ENCODE measurements around the gene UGT1A1. TPM values are rescaled to one million over a fixed set of nuclear protein-coding genes. Genes with fewer than 3 reads are reported as not detected.

Gene UGT1A1
- total RNA-seq, 3 donors from 2014 or later, result not detected

GRCh38 chr2:233798335-233799086 is 38.4 kb downstream of the UGT1A1 start:
- no peak overlapping the region for H3K4me3 Mint-ChIP-seq
- no peak for ATAC-seq
- no peaks in the 10 kb centered on the region for H3K36me3 Mint-ChIP-seq (ENCODE audit: insufficient read depth)
- DNase-seq, result no peak
- peaks cover 3% of the 10 kb centered on the region for H3K27me3 Mint-ChIP-seq (ENCODE audit: low read depth)
- H3K9me3 Mint-ChIP-seq, result peaks cover 4% of the 10 kb centered on the region
- no peaks in the 10 kb centered on the region for H3K4me1 Mint-ChIP-seq (ENCODE audit: low read depth)

DNA sequence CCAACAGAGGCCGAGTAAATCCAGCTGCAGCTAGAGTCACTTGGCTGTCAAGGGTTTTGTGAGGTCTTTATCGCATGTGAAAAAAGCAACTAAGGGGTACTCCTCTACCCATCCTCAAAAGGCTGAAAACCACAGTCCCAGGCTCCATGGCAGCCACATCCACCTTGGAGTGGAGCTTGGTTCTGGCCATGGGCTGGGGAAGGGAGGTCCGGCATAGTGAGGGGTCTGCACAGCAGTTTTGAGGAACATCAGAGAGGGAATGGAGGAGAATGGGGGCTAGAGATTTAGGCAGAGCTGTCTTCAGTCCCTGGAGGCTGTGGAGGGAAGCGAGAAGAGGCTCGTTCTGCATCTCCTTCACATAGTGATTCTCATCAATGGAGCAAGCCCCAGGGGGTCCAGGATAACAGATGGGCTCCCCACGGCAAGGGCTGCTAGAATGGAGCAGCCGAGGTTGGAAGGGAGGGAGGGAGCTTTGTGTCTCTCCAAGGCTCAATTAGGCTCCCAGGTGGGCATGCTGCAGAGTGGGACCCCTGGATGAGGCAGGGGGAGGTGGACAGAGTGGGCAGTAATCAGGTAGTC is 39.1 kb downstream of the UGT1A1 start:
- Mint-ChIP-seq H3K4me3 (no peak overlapping the region), H3K36me3 (ENCODE audit: insufficient read depth) (no peaks in the 10 kb centered on the region), H3K27me3 (ENCODE audit: low read depth) (peaks cover 6% of the 10 kb centered on the region), H3K4me1 (ENCODE audit: low read depth) (no peaks in the 10 kb centered on the region), H3K9me3 (peaks cover 4% of the 10 kb centered on the region)
- ATAC-seq (no peak), DNase-seq (no peak)

DNA sequence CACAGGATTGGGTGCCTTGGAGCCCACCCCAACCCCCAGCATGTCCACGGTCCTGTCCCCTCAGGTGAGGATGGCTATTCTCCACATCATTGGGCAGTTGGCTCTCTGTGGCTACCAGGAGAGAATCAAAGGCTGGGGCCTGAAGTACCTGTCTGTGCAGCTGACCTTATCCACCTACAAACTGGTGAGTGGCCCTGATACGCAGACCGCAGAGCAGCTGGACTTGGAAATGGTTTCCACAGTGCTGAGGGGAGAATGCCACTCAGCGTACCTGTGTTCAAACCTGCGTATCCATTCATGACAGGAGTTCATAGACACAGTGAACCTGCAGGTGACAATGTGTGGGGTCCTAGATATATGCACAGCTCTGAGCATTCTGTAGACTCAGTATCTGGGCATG is 39.6 kb downstream of the UGT1A1 start:
- H3K4me1 Mint-ChIP-seq (ENCODE audit: low read depth), result no peaks in the 10 kb centered on the region
- H3K27me3 Mint-ChIP-seq (ENCODE audit: low read depth), result peaks cover 10% of the 10 kb centered on the region
- no peak overlapping the region for H3K4me3 Mint-ChIP-seq
- H3K9me3 Mint-ChIP-seq, result peaks cover 4% of the 10 kb centered on the region
- DNase-seq (no peak), ATAC-seq (no peak)
- H3K36me3 Mint-ChIP-seq (ENCODE audit: insufficient read depth), result no peaks in the 10 kb centered on the region

DNA sequence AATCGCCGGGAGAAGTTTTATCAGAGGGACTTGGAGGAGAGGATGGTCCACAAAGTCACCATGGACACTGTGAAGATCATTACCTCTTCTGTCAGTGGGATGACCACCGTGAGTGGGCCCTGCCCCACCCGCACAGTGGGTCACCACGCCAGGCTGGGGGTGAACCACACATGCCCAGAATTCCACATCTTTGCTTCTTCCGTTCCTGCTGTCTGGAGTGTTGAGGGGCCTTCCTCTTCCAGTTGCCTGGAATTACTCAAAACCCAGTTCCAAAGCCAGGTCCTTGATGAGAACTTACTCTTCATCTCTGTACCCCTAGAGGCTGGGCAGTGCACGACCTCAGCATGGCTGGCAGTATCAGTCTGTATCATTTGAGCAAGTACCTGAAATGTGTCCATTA is 40.1 kb downstream of the UGT1A1 start:
- Mint-ChIP-seq H3K4me3 (no peak overlapping the region), H3K36me3 (ENCODE audit: insufficient read depth) (no peaks in the 10 kb centered on the region), H3K9me3 (peaks cover 4% of the 10 kb centered on the region), H3K27me3 (ENCODE audit: low read depth) (peaks cover 10% of the 10 kb centered on the region), H3K4me1 (ENCODE audit: low read depth) (no peaks in the 10 kb centered on the region)
- no peak for DNase-seq
- no peak for ATAC-seq

- H3K4me3 Mint-ChIP-seq, result no peak overlapping the region
- no peaks in the 10 kb centered on the region for H3K4me1 Mint-ChIP-seq (ENCODE audit: low read depth)
- ATAC-seq, result peak; percentile 43 to 51
- DNase-seq, result no peak
- H3K9me3 Mint-ChIP-seq, result peaks cover 4% of the 10 kb centered on the region
- H3K36me3 Mint-ChIP-seq (ENCODE audit: insufficient read depth), result no peaks in the 10 kb centered on the region
- peaks cover 10% of the 10 kb centered on the region for H3K27me3 Mint-ChIP-seq (ENCODE audit: low read depth)
These were observed 41.5 kb downstream of the UGT1A1 start for GRCh38 chr2:233801357-233802131.

GRCh38 chr2:233802132-233802815 is 42.2 kb downstream of the UGT1A1 start:
- H3K4me1 Mint-ChIP-seq (ENCODE audit: low read depth), result no peaks in the 10 kb centered on the region
- peaks cover 10% of the 10 kb centered on the region for H3K27me3 Mint-ChIP-seq (ENCODE audit: low read depth)
- DNase-seq (no peak), ATAC-seq (no peak)
- peaks cover 4% of the 10 kb centered on the region for H3K9me3 Mint-ChIP-seq
- H3K36me3 Mint-ChIP-seq (ENCODE audit: insufficient read depth), result no peaks in the 10 kb centered on the region
- no peak overlapping the region for H3K4me3 Mint-ChIP-seq

DNA sequence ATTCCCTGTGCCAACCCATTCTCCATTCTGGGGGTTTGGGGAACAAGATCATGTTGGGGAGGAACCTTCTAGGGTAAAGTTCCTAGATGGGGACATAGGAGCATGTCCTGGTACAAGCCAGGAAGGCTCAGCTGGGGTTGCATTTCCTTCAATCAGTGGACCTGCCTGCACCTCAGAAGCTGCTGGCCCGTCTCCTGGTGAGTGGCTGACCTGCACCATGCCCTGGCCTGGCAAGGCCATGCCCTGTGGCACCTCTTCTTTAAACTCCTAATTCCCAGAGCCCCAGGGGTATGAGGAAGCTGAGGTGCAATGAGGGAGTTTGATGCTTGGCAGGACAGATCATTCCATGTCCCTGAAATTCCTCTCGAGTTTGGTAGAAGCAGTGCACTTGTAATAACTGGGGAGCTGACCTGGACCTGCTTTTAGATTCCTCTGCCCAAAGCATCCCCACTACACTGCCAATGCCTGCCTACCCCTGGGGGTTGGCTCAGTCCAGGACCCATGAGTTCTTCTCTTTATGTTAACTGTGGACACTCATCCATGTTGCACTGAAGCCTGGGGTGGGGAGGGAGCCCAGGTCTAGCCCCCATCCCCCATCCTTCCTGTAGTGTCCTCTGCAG is 43.3 kb downstream of the UGT1A1 start:
- Mint-ChIP-seq H3K9me3 (peaks cover 4% of the 10 kb centered on the region), H3K27me3 (ENCODE audit: low read depth) (peaks cover 10% of the 10 kb centered on the region), H3K4me3 (no peak overlapping the region), H3K36me3 (ENCODE audit: insufficient read depth) (no peaks in the 10 kb centered on the region), H3K4me1 (ENCODE audit: low read depth) (no peaks in the 10 kb centered on the region)
- no peak for DNase-seq
- ATAC-seq, result no peak

GRCh38 chr2:233803994-233804393 is 43.9 kb downstream of the UGT1A1 start:
- H3K9me3 Mint-ChIP-seq, result peaks cover 4% of the 10 kb centered on the region
- ATAC-seq (no peak), DNase-seq (no peak)
- no peak overlapping the region for H3K4me3 Mint-ChIP-seq
- H3K36me3 Mint-ChIP-seq (ENCODE audit: insufficient read depth), result no peaks in the 10 kb centered on the region
- H3K27me3 Mint-ChIP-seq (ENCODE audit: low read depth), result peaks cover 10% of the 10 kb centered on the region
- no peaks in the 10 kb centered on the region for H3K4me1 Mint-ChIP-seq (ENCODE audit: low read depth)

GRCh38 chr2:233807215-233807865 is 47.3 kb downstream of the UGT1A1 start:
- Mint-ChIP-seq H3K4me3 (no peak overlapping the region), H3K9me3 (no peaks in the 10 kb centered on the region), H3K36me3 (ENCODE audit: insufficient read depth) (no peaks in the 10 kb centered on the region), H3K27me3 (ENCODE audit: low read depth) (peaks cover 20% of the 10 kb centered on the region), H3K4me1 (ENCODE audit: low read depth) (no peaks in the 10 kb centered on the region)
- no peak for DNase-seq
- ATAC-seq, result no peak

DNA sequence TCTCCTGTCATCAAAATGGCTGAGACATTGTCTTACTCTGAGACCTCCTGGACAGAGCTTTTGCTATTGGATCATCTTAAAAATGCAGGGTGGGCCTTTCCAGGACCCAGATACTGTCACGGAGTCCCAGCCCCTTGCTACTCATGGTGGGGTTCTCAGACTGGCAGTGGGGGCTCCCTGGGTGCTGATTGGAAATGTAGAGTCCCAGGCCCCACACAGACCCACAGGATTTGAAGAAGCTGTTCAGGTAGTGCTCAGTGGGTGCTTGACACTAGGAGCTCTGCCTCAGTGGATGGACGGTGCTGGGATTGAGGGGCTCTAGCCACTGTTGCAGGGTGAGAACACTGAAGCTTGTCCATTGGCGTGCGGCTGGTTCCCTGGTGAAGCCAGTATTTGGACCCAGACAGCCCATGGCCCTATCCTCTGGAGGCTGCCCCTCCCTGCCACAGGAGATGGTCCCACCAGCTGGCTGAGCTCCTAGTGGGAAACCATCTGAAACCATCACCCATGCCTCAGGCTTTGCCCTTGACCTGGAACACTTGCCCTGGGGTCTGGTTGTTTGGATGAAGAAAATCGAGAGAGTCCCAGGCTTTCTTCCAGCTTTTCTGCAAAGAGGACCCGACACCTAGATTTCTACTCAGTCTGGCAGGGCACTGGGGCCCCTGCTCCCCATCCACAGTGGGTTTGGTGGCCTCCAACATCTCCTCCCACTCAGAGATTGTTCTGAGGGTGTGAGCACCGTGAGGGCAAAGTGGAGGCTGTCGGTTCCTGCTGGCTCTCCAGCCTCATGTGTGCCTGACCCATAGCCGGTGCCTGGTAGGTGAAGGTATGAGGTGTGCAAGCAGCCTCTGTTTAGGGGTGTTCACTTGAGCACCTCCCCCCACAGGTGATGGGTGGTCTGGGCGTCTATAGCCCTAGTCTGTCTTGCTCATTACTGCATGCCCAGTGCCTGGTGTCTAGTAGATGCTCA is 48.2 kb downstream of the UGT1A1 start:
- H3K4me3 Mint-ChIP-seq, result no peak overlapping the region
- DNase-seq (no peak), ATAC-seq (no peak)
- peaks cover 17% of the 10 kb centered on the region for H3K27me3 Mint-ChIP-seq (ENCODE audit: low read depth)
- no peaks in the 10 kb centered on the region for H3K36me3 Mint-ChIP-seq (ENCODE audit: insufficient read depth)
- no peaks in the 10 kb centered on the region for H3K9me3 Mint-ChIP-seq
- no peaks in the 10 kb centered on the region for H3K4me1 Mint-ChIP-seq (ENCODE audit: low read depth)

DNA sequence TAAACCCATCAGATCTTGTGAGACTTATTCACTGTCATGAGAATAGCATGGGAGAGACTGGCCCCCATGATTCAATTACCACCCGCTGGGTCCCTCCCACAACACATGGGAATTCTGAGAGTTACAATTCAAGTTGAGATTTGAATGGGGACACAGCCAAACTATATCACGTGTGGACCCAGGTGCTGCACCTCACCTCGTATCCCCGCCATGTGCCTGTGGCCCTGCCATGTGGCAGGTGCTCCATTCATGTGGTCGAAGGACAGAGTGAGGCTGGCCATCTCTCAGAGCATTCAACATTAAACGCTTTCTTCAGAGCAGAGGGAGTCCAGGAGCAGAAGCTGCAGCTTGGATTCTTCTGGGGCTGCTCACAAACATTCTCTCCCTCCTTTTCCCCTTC is 50.3 kb downstream of the UGT1A1 start:
- H3K9me3 Mint-ChIP-seq, result no peaks in the 10 kb centered on the region
- H3K27me3 Mint-ChIP-seq (ENCODE audit: low read depth), result peaks cover 12% of the 10 kb centered on the region
- DNase-seq, result no peak
- no peaks in the 10 kb centered on the region for H3K36me3 Mint-ChIP-seq (ENCODE audit: insufficient read depth)
- no peak overlapping the region for H3K4me3 Mint-ChIP-seq
- H3K4me1 Mint-ChIP-seq (ENCODE audit: low read depth), result no peaks in the 10 kb centered on the region
- no peak for ATAC-seq

DNA sequence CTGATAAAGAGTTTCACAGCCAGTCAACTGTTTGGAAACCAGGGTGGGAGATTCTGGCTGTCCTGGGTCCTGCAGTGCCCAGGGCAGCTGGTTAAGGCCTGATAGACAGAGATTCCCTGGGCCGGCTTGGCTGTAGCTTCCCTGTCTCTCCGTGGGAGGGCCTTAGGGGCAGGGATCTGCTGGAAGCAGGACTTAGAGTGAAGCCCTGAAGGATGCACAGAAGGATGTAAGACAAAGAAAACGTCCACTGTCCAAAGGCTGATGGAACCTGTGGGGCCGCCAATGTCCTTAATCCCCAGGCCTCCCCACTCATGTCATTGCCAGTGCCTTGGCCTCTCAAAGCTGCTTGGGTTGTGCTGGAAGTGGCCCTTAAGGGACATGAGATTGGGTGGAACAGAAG is 51.0 kb downstream of the UGT1A1 start:
- DNase-seq, result no peak
- Mint-ChIP-seq H3K36me3 (ENCODE audit: insufficient read depth) (no peaks in the 10 kb centered on the region), H3K27me3 (ENCODE audit: low read depth) (peaks cover 12% of the 10 kb centered on the region), H3K4me3 (no peak overlapping the region), H3K4me1 (ENCODE audit: low read depth) (no peaks in the 10 kb centered on the region), H3K9me3 (no peaks in the 10 kb centered on the region)
- ATAC-seq, result no peak

DNA sequence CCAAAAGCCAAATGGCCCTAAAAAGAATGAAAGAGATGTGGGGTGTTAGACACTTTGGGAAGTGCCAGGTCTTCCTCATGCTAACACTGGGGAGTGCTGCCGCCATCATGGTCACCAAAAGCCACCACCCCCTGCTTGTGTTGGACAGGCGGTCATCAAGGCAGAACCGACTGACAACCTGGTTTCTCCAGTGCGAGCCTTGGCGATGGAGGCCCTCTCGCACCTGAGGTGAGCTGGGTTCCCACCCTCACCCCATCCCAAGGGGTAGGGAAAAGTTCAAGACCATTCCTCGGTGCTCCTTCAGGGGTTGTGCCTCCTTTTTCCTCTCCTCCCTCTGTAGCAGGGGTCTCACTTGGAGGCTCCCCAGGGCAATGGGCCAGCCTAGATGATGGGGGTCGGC is 51.7 kb downstream of the UGT1A1 start:
- H3K27me3 Mint-ChIP-seq (ENCODE audit: low read depth), result peaks cover 12% of the 10 kb centered on the region

More for the DNA sequence above, 51.7 kb downstream of the UGT1A1 start:
- Mint-ChIP-seq H3K9me3 (no peaks in the 10 kb centered on the region), H3K4me3 (no peak overlapping the region), H3K36me3 (ENCODE audit: insufficient read depth) (no peaks in the 10 kb centered on the region), H3K4me1 (ENCODE audit: low read depth) (no peaks in the 10 kb centered on the region)
- no peak for DNase-seq
- no peak for ATAC-seq
